Measurements from ENCODE around the gene CNOT9. TPM values are rescaled to one million over a fixed set of nuclear protein-coding genes. Genes with fewer than 3 reads are reported as not detected.

CNOT9 gene
- total and polyA plus RNA-seq, 10 of the 15 experiments (the other 5 are each of a cell fraction or from before 2014, with no cell fraction given): 51.0 to 172 (median 98.2) TPM

DNA sequence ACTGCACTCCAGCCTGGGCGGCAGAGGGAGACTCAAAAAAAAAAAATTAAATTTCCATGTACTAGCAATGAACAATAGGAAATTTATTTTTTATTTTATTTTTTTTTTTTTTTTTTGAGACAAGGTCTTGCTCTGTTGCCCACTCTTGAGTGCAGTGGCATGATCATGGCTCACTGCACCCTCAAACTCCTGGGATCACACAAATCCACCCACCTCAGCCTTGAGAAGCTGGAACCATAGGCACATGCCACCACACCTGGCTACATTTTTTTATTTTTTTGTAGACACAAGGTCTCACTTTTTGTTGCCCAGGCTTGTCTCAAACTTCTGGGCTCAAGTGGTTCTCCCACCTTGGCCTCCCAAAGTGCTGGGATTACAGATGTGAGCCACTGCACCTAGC, 16.9 kb downstream of the CNOT9 start:
- no peak for FAIRE-seq
- intact Hi-C loops (cut with micrococcal nuclease; ENCODE audit: unreplicated experiment): no loop called here
- in situ Hi-C loops (cut with MboI): no loop called here
- Histone ChIP-seq H3K27me3 (replicated peaks in 1 of 2; ENCODE audit: control insufficient read depth in 2 of 2, insufficient read depth in 2 of 2, low read length in 1 of 2) (no peaks in the 10 kb centered on the region), H3K27ac (ENCODE audit: control insufficient read depth, insufficient read depth) (no peak overlapping the region), H3K79me2 (ENCODE audit: control insufficient read depth, insufficient read depth, low read length) (peaks cover under 1% of the 10 kb centered on the region), H2AFZ (ENCODE audit: control insufficient read depth, low read depth, low read length) (no peak overlapping the region), H3K4me3 (no peak overlapping the region), H3K36me3 (ENCODE audit: control insufficient read depth in 2 of 2, insufficient read depth in 2 of 2, low read length in 1 of 2) (peaks cover 8 to 38% of the 10 kb centered on the region in 2 experiments), H3K9me3 (replicated peaks; ENCODE audit: control insufficient read depth, insufficient read depth, low read length) (no peaks in the 10 kb centered on the region), H3K9ac (ENCODE audit: control insufficient read depth, insufficient read depth, low read length) (no peak overlapping the region), H3K4me1 (ENCODE audit: control insufficient read depth, insufficient read depth, low read length) (no peaks in the 10 kb centered on the region), H4K20me1 (ENCODE audit: control insufficient read depth, insufficient read depth) (no peaks in the 10 kb centered on the region), H3K4me2 (ENCODE audit: control insufficient read depth, insufficient read depth) (no peak overlapping the region)
- DNase-seq (ENCODE audit: low read depth, low spot score): no peak
- no TSS peak for BruUV-seq (replicated peaks)
- WGBS (ENCODE audit: insufficient coverage, insufficient replicate concordance, low lambda C conversion rate, missing lambda C conversion rate): 100% methylated on average over 1 of the region's 1 CpG
- TF ChIP-seq MEF2A (IDR thresholded peaks at IDR 0.05; ENCODE audit: insufficient read depth, low read depth, low read length): no peak
- no peak for TF ChIP-seq EP300 (IDR thresholded peaks at IDR 0.05; ENCODE audit: borderline replicate concordance in 1 of 2, control insufficient read depth in 1 of 2, low read depth in 2 of 2, low read length in 2 of 2)
- TF ChIP-seq, protein P1, sequence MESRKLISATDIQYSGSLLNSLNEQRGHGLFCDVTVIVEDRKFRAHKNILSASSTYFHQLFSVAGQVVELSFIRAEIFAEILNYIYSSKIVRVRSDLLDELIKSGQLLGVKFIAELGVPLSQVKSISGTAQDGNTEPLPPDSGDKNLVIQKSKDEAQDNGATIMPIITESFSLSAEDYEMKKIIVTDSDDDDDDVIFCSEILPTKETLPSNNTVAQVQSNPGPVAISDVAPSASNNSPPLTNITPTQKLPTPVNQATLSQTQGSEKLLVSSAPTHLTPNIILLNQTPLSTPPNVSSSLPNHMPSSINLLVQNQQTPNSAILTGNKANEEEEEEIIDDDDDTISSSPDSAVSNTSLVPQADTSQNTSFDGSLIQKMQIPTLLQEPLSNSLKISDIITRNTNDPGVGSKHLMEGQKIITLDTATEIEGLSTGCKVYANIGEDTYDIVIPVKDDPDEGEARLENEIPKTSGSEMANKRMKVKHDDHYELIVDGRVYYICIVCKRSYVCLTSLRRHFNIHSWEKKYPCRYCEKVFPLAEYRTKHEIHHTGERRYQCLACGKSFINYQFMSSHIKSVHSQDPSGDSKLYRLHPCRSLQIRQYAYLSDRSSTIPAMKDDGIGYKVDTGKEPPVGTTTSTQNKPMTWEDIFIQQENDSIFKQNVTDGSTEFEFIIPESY (IDR thresholded peaks at IDR 0.05): no peak
- TF ChIP-seq, protein P2, sequence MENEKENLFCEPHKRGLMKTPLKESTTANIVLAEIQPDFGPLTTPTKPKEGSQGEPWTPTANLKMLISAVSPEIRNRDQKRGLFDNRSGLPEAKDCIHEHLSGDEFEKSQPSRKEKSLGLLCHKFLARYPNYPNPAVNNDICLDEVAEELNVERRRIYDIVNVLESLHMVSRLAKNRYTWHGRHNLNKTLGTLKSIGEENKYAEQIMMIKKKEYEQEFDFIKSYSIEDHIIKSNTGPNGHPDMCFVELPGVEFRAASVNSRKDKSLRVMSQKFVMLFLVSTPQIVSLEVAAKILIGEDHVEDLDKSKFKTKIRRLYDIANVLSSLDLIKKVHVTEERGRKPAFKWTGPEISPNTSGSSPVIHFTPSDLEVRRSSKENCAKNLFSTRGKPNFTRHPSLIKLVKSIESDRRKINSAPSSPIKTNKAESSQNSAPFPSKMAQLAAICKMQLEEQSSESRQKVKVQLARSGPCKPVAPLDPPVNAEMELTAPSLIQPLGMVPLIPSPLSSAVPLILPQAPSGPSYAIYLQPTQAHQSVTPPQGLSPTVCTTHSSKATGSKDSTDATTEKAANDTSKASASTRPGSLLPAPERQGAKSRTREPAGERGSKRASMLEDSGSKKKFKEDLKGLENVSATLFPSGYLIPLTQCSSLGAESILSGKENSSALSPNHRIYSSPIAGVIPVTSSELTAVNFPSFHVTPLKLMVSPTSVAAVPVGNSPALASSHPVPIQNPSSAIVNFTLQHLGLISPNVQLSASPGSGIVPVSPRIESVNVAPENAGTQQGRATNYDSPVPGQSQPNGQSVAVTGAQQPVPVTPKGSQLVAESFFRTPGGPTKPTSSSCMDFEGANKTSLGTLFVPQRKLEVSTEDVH (IDR thresholded peaks at IDR 0.05; ENCODE audit: low read depth, partially characterized antibody): no peak
- TF ChIP-seq, protein P3, sequence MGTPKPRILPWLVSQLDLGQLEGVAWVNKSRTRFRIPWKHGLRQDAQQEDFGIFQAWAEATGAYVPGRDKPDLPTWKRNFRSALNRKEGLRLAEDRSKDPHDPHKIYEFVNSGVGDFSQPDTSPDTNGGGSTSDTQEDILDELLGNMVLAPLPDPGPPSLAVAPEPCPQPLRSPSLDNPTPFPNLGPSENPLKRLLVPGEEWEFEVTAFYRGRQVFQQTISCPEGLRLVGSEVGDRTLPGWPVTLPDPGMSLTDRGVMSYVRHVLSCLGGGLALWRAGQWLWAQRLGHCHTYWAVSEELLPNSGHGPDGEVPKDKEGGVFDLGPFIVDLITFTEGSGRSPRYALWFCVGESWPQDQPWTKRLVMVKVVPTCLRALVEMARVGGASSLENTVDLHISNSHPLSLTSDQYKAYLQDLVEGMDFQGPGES (IDR thresholded peaks at IDR 0.05): no peak
- TF ChIP-seq FOS (IDR thresholded peaks at IDR 0.05; ENCODE audit: borderline replicate concordance, extremely low read depth, insufficient read length): no peak
- TF ChIP-seq, protein P4, sequence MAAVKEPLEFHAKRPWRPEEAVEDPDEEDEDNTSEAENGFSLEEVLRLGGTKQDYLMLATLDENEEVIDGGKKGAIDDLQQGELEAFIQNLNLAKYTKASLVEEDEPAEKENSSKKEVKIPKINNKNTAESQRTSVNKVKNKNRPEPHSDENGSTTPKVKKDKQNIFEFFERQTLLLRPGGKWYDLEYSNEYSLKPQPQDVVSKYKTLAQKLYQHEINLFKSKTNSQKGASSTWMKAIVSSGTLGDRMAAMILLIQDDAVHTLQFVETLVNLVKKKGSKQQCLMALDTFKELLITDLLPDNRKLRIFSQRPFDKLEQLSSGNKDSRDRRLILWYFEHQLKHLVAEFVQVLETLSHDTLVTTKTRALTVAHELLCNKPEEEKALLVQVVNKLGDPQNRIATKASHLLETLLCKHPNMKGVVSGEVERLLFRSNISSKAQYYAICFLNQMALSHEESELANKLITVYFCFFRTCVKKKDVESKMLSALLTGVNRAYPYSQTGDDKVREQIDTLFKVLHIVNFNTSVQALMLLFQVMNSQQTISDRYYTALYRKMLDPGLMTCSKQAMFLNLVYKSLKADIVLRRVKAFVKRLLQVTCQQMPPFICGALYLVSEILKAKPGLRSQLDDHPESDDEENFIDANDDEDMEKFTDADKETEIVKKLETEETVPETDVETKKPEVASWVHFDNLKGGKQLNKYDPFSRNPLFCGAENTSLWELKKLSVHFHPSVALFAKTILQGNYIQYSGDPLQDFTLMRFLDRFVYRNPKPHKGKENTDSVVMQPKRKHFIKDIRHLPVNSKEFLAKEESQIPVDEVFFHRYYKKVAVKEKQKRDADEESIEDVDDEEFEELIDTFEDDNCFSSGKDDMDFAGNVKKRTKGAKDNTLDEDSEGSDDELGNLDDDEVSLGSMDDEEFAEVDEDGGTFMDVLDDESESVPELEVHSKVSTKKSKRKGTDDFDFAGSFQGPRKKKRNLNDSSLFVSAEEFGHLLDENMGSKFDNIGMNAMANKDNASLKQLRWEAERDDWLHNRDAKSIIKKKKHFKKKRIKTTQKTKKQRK (IDR thresholded peaks at IDR 0.05; ENCODE audit: low read depth, low read length): no peak
- TF ChIP-seq TCF7 (IDR thresholded peaks at IDR 0.05; ENCODE audit: borderline replicate concordance): no peak
- no peak for TF ChIP-seq FOXK2 (IDR thresholded peaks at IDR 0.05)
- ChIA-PET RAD21 (ENCODE audit: unreplicated experiment) (no interaction called here), SMC1A (ENCODE audit: uncharacterized antibody, unreplicated experiment) (interaction anchor here (1.0 kb wide), 1 partner anchor 9 kb away, joined by 3 read pairs; no protein-coding TSS in a partner anchor), CTCF (no interaction called here), POLR2A (interaction anchor here (0.7 kb wide), 1 partner anchor 70 kb away, joined by 5 read pairs; no protein-coding TSS in a partner anchor)
- no peak for ATAC-seq

Data from GM12878 (cell line).